MV-4-11 (cell line): ENCODE measurements around the gene KLHDC8A.

Experiments used
- DNase-seq: peaks from one replicate; lab custom pipeline; 2025; lab: John Stamatoyannopoulos, UW

Gene KLHDC8A

GRCh38 chr1:205296154-205296553 is 60.6 kb downstream of the KLHDC8A start:
- no peak for DNase-seq

GRCh38 chr1:205294934-205295333 is 61.8 kb downstream of the KLHDC8A start:
- no peak for DNase-seq

- DNase-seq = no peak
Measured at GRCh38 chr1:205294175-205294917, 62.4 kb downstream of the KLHDC8A start.

GRCh38 chr1:205293350-205294074 is 63.2 kb downstream of the KLHDC8A start:
- DNase-seq = no peak

GRCh38 chr1:205291596-205291995 is 65.1 kb downstream of the KLHDC8A start:
- no peak for DNase-seq

GRCh38 chr1:205287767-205288559 is 68.8 kb downstream of the KLHDC8A start:
- DNase-seq = peak; percentile 99

- peak; percentile 44 for DNase-seq
Measured at GRCh38 chr1:205287076-205287475, 69.6 kb downstream of the KLHDC8A start.

- DNase-seq = peak; percentile 87
Measured at GRCh38 chr1:205286335-205286950, 70.3 kb downstream of the KLHDC8A start.
